GM21717 (cell line): ENCODE measurements around the gene CSF1R.
"Not testable (repeated sequence)": the region's sequence is repeated elsewhere in the genome, so short reads cannot be mapped to it uniquely, and the experiment has no call there.

ENCODE experiments used
- ATAC-seq: cut with Tn5 transposase; IDR thresholded peaks from one replicate; pipeline ENCODE4 v1.9.1; 2021; ENCODE audit warnings: mild to moderate bottlenecking, moderate library complexity; ENCODE audit not compliant: unreplicated experiment

The CSF1R gene

DNA sequence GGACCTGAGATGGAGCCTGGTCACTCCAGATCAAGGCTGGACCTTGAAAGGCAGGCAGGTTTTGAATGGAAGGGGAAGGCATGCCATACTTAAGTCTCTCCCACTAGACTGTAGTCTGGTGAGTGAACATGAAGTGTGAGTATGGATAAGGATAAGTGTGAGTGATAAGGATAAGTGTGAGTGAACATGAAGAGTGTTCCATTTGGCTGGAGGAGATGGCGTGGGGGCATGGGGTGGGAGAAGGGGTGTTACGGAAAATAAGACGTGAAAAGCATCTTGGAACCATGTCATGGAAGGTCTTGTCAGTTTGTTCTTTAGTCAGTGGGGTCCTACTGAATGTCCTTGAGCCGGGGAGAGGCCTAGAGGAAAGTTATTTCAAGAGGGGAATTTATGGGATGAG lies 53.0 kb downstream of the CSF1R start:
- no peak for ATAC-seq

DNA sequence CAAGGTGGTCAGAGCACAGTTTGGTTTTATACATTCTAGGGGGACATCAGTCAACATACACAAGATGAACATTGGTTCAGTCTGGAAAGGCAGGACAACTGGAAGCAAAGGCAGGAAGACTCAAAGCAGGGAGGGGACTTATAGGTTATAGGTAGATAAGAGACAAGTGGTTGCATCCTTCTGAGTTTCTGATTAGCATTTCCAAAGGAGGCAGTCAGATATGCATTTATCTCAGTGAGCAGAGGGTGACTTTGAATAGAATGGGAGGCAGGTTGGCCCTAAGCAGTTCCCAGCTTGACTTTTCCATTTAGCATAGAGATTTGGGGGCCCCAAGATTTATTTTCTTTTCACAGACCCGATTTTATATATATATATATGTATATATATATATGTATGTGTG lies 58.3 kb downstream of the CSF1R start:
- not testable (repeated sequence) for ATAC-seq

DNA sequence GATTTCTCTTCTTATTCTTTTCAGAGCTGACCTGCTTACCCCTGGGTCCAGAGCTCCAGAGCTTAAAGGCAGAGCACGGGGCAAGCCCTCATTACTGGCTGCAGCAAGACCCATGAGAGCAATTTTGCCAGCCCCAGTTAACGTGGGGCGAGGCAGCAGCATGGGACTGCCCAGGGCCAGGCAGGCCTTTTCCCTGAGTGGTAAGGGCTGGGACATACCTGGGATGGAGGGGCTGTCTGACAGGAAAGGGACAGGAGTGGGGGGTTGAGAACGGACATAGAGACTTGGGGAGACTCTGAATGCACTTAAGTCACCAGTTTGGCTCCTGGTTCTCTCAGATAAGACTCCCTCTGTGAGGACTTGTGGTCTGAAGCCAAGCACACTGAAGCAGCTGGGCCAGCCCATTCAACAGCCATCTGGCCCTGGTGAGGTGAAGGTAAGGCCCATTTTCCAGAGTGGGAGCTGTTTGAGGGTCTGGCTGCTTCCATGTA lies 59.6 kb downstream of the CSF1R start:
- ATAC-seq: no peak

DNA sequence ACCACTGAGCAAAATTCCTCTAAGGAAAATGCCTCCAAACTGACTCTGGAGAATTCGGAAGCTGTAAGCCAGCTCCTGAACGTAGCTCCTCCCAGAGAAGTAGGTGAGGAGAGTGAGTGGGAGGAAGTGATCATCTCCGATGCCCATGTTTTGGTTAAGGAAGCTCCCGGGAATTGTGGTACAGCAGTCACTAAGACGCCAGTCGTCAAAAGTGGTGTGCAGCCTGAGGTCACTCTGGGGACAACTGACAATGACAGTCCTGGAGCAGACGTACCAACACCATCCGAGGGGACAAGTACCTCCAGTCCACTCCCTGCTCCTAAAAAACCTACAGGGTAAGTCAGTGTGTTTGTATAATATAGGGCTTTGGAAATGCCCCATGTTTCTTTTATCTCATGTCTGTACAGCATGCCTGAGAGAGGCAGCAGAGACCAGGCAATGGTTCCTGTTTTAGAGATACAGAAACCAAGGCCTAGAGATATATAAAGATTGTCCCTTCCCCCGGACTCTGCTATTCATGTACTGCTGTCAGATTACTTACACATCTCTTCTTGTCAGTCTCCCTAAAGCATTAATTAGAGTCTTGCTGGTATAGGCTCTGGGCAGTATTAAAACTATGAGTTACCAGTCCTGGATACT lies 61.9 kb downstream of the CSF1R start:
- no peak for ATAC-seq

DNA sequence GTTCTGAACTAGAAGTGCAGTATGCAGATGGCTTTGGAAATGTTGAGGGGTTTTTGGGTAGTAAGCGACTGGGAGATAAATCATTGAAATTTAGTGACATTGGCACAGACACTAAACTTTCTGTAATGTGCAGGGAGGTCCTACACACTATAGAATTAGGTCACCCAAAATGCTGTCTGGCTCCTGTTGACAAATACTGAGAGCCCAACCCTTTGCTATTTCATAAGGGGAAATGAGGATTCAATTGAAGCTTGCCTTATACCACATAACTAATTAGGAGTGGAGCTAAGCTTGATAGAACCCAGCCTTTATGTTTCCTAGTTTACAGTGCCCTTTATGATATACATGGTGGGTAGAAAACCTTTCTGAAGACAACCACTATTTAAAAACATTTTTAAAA lies 63.2 kb downstream of the CSF1R start:
- ATAC-seq: no peak

DNA sequence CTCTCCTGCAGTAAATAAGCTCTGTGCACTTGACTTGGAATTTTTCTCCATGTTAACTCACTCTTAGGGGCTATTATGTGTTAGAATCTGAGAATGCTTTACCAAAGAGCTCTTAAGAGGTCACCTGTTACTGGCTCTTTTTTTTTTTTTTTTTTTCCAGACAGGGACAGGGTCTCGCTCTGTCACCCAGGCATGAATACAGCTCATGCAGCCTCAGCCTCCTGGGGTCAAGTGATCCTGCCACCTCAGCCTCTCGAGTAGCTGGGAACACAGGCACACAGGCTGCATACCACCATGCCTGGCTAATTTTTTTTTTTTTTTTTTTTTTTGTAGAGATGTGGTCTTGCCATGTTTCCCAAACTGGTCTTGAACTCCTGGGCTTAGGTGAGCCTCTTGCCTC lies 63.7 kb downstream of the CSF1R start:
- ATAC-seq: no peak

DNA sequence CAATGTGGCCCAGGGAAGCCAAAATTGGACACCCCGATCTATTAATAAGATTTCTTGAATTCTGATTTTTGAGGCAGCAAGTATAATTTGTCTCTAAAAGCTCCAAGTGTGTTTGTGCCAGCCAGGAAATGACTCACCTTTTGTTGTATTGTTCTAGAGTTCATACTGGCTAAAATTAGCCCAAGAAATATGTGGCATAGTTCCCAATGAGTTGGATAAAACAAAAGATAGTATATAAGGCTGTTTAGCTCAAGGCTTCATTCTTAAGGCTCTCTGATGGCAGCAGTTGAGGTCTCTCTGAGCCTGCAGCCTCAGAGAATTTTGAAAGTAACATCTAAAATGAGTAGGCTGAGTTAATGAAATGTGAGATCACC lies 64.2 kb downstream of the CSF1R start:
- no peak for ATAC-seq

DNA sequence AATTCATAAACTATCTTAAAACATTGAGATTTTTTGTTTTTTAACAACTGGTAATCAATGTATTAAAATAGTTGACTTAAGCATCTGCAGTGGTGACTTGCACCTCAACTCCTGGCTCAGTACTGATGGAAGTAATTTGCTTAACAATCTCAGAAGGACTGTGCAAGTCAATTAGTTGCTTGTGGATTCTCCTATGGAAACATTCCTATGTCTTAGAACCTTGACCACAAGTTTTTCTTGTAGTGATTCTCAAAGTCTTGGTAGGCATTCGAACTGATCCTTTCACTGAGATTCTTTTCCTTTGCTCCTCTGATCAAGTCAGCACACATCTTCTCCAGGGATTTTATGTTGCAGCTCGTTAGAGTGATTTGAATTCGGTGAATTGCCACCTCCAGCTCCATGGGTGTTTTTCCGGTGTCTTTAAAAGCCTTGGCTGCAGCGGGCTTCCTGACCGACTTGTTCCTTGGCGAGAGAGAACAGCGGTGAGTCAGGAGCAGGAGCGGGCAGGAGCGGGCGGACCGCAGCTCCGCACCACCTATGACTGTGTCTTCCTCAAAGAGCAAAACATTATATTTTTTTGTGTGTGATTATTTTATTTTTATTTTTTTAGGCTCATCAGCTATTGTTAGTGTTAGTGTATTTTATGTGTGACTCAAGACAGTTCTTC lies 64.7 kb downstream of the CSF1R start:
- no peak for ATAC-seq

DNA sequence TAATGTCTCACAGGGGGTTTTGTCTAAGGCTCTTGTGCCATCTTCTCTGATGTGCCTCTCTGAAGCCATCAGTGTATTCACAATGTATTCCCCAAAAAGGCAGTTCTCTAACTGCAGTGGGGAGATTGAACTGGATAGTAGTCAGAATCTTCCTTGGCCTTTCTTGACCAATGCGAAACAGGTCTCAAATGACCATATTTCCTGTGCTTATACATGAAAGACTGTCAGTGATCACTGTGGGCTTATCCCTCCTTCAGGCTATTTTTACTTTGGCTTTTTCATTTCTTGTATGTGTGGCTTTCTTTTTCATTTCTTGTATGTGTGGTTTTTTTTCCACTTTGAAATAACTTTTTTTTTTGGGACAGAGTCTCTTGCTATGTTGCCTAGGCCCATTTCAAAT lies 66.1 kb downstream of the CSF1R start:
- ATAC-seq: no peak

DNA sequence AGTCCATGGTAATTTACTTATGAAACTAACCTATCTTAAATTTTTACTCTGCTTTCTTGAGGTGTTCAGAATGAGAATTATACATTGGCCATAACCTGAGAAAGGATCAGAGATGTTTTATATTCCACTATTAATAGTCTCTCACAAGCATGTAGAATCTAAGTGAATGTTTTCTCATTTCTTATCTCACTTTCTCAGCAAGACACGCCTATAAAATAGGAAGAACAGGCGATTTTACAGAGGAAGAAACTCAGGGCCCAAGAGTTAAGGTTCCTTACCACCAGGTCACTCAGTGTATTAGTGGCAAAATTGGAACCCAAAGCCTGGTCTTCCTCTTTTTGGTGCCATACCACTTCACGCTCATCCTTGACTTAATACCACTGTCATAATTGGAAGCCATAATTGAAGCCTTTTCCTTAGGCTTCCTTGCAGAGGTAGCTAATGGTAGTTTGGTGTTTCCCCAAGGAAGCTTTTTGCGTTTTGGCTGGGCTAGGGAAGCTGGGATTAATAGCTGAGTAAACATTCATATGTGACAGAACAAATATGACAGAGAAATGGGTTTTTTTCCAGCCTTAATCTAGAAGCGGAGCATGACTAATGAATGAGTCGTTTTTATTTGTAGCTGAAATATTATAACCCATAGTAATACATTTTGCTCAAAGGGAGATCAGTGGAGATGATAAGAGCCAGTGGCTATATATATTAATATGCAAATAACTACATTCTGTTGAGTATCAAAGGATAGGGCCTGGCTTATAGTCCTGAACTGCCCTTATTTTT lies 68.9 kb downstream of the CSF1R start:
- no peak for ATAC-seq

DNA sequence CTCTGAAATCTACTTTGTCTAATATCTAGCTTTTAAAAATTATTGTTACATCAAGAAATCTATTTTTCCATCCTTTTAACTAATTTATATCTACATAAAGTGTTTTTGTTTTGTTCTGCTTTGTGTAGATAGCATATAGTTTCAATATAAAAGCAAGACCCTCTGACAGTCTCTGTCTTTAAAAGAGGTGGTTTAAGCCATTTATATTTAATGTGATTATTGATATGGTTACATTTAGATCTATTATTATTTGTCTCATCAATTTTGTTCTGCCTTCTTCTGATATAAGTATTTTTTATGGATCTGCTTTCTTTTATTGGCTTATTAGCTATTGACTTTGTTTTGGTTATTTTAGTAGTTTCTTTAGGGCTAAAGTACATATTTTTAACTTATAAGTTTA lies 69.8 kb downstream of the CSF1R start:
- ATAC-seq: no peak

DNA sequence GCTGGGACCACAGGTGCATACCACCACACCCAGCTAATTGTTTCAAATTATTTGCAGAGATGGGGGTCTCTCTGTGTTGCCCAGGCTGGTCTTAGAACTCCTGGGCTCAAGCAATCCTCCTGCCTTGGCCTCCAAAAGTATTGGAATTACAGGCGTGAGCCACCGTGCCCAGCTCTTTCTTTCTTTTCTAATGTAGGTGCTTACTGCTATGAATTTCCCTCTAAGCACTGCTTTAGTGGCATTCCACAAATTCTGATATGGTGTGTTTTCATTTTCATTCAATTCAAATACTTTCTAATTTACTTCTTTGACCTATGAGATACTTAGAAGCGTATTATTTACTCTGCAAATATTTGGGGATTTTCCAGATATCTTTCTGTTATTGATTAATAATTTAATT lies 70.9 kb downstream of the CSF1R start:
- no peak for ATAC-seq

DNA sequence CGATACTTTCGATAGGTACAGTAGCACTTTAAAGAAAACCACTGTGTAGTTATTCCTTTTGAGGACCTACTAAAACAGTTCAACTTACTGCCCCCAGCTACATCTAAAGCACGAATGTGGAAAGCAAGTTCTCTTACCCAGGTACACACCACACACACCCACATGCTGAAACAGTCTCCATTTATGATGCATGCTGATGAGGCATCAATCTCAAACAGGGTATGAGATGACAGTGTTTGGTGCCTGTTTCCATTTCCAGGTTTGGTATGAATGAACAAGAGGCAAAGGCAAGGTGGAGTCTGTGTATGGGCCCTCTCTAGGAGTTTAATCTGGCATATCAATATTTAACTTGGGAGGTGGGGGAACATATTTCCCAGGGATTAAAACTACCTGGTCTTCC lies 71.9 kb downstream of the CSF1R start:
- ATAC-seq: no peak

DNA sequence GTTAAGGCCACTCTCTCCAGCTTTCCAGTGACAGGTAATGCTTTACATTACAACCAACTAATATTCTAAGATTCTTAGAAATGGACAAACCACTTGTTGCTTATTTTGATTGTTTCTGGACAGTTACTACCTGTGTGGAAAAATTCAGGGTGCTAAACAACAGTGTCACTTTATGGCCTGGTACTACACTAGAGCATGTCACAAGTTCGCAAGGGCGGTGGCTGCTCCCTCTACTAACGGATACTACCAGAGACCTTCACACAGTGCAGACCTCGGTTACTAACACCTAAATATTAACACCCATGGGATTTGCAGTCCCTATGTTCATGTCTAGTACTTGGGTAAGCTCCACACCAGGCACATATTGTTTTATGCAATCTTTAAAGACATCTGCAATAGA lies 72.4 kb downstream of the CSF1R start:
- no peak for ATAC-seq

DNA sequence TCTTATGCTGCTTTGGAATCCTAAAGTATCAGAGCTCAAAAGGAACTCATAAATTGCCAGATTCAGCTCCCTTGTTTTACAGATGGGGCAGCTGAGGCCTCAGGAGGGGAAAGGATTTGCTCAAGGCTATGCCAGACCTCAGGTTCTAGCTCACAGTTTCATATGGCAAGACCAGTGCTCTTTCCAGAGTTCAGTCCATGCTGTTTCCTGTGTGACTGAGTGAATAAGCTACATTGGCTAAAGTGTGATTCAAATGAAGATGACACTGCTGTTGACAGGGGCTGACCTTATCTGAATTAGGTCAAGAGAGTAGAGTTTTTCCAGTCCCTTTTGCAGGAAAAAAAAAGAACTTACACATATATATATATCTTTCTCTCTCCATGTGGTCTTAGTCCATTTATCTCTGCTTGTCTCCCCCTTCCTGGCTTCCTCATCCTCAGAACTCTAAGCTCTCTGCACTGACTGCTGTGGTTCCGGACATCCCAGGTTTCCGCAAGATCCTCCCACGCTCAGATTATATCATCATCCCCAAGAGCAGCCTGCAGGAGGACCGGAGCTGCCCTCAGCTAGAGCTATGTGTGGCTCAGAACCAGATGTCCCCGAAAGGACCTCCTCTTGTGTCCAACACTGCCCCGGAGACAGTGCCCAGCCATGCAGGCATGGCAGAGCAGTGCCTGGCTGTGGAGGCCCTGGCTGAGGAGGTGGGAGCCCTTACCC lies 76.5 kb downstream of the CSF1R start:
- ATAC-seq: no peak

DNA sequence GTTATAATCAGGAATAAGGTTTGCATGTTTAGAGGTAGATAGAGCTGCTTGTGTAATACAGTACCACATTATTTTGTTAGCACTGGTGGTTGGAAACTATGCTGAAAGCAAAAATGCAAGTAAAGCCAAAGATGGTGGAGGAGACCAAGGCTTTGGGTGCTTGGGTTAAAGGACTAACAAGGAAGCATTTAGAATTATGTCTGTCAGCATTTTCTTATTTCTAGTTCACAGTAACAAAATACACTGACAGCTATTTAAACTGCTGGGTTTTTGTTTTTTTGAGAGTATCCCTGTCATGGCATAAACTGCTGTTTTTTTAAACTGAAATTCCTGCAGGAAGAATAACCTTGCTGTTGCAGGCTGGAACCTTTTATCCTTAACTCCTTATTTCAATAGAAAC lies 79.3 kb downstream of the CSF1R start:
- ATAC-seq: no peak

DNA sequence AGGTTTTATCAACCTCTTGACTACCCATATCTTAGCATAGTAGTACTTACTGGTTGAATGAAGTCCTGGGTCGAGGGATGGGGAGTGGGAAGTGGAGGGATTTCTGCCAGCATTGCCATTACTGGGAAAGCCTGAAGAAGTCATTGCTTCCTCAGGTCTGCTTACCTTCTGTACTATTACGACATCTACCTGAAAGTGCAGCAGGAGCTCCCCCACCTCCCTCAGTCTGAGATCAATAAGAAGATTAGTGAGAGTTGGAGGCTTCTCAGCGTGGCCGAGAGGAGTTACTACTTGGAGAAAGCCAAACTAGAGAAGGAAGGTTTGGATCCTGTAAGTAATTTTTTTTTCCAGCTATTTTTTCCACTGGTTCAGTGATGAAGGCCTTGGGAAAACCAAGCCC lies 80.0 kb downstream of the CSF1R start:
- ATAC-seq: no peak
